Stimulated activated CD4-positive, alpha-beta T cell treated with anti-CD3 and anti-CD28 coated beads, TNF-alpha, amount 100 ng/mL, for 4 hours (primary cell): ENCODE measurements around the gene ESPL1.

Experiments
- DNase-seq, 3 experiments: peaks; one replicate each; pipeline ENCODE4 v3.0.0-alpha.2; 2020; ENCODE audit warnings: low read depth in 3 of 3

ESPL1 gene

DNA sequence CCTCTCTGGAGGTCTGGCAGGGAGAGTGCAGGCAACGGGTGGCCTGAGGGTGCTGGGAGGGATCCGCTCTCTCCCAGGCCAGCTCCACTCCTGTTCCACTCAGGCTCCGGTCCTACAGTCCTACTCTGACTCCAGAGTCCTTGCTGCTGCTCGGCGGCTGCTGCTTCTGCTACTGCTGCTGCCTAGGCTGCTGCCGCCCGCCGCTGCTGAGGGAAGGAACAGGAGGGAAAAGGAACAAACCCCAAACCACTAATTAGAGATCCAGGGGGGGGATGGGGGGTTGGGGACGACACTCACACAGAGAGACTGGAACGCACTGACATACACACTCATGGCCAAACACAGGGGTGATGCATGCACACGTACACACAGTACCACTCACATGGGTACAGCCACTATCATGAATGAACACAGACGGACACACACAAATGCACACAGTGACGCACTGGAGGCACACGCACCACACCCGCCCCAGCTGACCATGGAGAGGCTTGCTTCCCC is 68.1 kb downstream of the ESPL1 start, which contains the start of gene SP7:
TSS of gene SP7 (minus strand) at position 174 of the 501 bp plus-strand sequence. CDS start 708 bp downstream, outside the sequence.
- no peak for DNase-seq

GRCh38 chr12:53338017-53338416 is 69.9 kb downstream of the ESPL1 start:
- no peak for DNase-seq

DNA sequence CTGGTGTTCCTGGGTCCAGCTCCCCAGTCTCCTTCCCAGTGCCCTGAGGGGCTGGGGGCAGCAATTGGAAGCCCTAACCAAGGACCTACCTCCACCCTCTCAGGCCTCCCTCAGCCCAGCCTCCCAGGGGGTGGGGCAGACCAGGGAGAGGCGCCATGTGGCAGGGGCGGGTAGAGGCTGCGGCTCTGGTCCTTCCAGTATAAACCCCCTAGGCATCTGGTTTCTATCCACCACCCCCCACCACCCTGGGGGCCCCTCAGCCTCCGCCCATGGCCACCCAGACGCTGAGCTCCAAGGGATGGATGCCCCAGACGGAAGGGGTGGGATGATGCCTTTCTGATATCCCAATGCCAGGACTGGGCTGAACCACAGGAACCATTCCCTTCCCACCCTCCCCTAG is 70.8 kb downstream of the ESPL1 start:
- no peak for DNase-seq

GRCh38 chr12:53340398-53340797 is 72.3 kb downstream of the ESPL1 start:
- no peak for DNase-seq
